ENCODE data around the gene TFB2M.

The TFB2M gene

DNA sequence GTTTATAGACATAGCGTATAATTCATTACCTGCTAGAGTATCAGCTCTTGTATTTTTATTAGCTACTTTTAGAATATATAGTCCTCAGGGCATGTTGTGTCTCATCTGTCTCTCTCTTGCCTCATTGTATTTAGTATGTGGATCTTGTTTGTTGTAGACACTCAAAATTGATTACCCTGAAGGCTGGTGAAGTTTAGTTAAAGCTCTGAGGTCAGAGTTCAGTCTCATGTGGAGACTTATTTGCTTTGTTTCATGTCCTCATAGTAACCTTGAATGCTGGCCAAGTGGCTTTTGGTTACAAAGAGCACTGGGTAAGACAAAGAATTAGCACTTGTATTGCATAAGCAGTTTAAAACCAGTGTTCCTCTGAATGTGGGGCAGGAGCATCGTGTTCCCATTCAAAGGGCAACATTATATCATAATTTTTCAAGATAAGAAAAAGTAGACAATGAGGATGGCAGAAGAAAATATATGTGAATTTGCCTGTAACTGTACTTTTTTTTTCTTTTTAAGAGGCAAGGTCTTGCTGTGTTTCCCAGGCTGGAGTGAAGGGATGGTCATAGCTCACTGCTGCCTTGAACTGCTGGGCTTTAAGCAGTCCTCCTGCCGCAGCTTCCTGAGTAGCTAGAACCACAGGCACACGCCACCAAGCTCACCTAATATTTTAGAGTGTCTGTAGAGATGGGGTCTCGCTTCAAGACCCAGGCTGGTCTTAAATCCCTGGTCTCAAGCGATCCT, 17.6 kb upstream of the TFB2M start:
- DNase-seq (ENCODE audit: low spot score) = no peak
- no peak for TF ChIP-seq CTCF (IDR thresholded peaks at IDR 0.05; ENCODE audit: extremely low read depth, insufficient read depth, missing control alignments)
- in situ Hi-C loops (cut with MboI; ENCODE audit: low pct_unique_long_range_greater_than_20kb, low sequenced_read_pairs, unreplicated experiment) = no loop called here

DNA sequence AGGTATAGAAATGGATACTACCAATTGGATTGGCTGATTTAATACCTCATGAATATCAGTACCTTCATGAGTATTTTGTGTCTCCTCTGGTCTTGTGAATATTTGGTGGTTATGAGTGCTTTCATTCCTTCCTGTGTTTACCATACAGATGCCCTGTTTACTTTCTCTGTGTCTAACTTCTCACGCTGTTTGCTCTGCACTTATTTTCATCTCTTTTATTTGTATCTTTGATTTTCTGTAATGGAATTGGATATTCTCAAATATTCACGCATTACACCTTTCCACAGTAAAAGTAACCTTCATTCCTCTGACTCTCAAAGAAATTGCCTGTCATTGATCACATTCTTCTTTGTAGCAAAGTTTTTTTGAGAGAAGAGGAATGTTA, 17.0 kb upstream of the TFB2M start:
- no peak for DNase-seq (ENCODE audit: low spot score)
- in situ Hi-C loops (cut with MboI; ENCODE audit: low pct_unique_long_range_greater_than_20kb, low sequenced_read_pairs, unreplicated experiment) = no loop called here
- no peak for TF ChIP-seq CTCF (IDR thresholded peaks at IDR 0.05; ENCODE audit: extremely low read depth, insufficient read depth, missing control alignments)

DNA sequence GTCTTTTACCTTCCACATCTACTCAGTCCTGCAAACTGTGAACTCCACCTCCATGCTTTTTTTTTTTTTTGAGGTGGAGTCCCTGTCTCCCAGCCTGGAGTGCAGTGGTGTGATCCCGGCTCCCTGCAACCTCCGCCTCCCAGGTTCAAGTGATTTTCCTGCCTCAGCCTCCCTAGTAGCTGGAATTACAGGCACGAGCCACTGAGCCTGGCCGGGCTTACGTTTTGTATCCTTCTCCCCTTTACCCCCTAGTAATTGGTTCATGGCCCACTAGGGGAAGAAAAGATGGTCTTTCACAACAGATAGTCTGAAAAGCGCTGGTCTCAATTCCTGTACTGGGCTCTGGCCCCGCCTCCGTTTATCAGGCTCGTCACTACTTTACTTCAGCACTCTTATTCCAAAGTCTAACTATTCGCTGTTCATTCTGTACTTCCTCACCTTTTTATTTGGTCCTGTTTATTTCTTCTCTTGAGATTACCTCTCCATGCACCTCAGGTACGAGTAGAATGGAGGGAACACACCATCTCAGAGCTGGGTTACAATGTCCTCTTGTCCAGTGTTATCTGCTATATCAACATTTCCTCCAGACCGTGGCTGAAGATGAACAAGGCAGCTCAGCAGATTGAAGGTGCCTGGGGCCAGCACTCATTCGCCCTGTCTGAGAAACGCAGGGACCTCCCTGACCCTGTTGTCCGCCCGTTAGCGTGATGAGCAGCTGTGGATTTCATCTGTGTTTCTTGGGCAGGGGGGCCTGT, 16.4 kb upstream of the TFB2M start:
- DNase-seq (ENCODE audit: low spot score) = no peak
- in situ Hi-C loops (cut with MboI; ENCODE audit: low pct_unique_long_range_greater_than_20kb, low sequenced_read_pairs, unreplicated experiment) = no loop called here
- TF ChIP-seq CTCF (IDR thresholded peaks at IDR 0.05; ENCODE audit: extremely low read depth, insufficient read depth, missing control alignments) = no peak

GRCh38 chr1:246580497-246581370, 14.7 kb upstream of the TFB2M start:
- in situ Hi-C loops (cut with MboI; ENCODE audit: low pct_unique_long_range_greater_than_20kb, low sequenced_read_pairs, unreplicated experiment) = no loop called here
- DNase-seq (ENCODE audit: low spot score) = no peak
- no peak for TF ChIP-seq CTCF (IDR thresholded peaks at IDR 0.05; ENCODE audit: extremely low read depth, insufficient read depth, missing control alignments)

- TF ChIP-seq CTCF (IDR thresholded peaks at IDR 0.05; ENCODE audit: extremely low read depth, insufficient read depth, missing control alignments) = no peak
- in situ Hi-C loops (cut with MboI; ENCODE audit: low pct_unique_long_range_greater_than_20kb, low sequenced_read_pairs, unreplicated experiment) = no loop called here
- DNase-seq (ENCODE audit: low spot score) = no peak
Observed at GRCh38 chr1:246579818-246580217, 13.8 kb upstream of the TFB2M start.

- in situ Hi-C loops (cut with MboI; ENCODE audit: low pct_unique_long_range_greater_than_20kb, low sequenced_read_pairs, unreplicated experiment) = no loop called here
- no peak for DNase-seq (ENCODE audit: low spot score)
- TF ChIP-seq CTCF (IDR thresholded peaks at IDR 0.05; ENCODE audit: extremely low read depth, insufficient read depth, missing control alignments) = no peak
Observed at GRCh38 chr1:246577720-246578106, 11.7 kb upstream of the TFB2M start.
